Ovary (tissue), 3 donors: ENCODE measurements around the gene LRMDA.

Source experiments
- POLR2A ChIP-seq: fragments of 450-650 bp; IDR thresholded peaks from one replicate; pipeline ENCODE4 v1.6.1; 2017; ENCODE audit warnings: antibody characterized with exemption, mild to moderate bottlenecking, moderate library complexity
- TF ChIP-seq, protein P1 (sequence below), 3 donors: fragments of 450-650 bp in 2 of 3; fragments of 200-600 bp in 1 of 3; IDR thresholded peaks; one replicate each; pipeline versions ENCODE4 v1.5.1 to v1.8.0; 2016 to 2022; ENCODE audit warnings: antibody characterized with exemption in 3 of 3, mild to moderate bottlenecking in 1 of 3
- donor health status: DM: no; HTN: no; CAD: no.

DNA sequence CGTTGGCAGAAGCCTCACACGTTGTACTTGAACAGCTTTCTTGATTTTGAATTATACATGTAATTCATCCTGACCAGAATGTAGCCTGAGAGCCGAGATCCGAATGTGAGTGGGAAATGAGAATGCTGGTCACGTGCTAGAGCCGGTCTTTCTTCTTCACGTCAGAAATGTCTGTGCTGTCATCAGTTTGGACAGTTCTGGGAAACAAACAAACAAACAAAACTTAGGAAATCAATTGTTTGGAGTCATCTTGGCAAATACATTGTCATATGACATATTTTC, 729.8 kb downstream of the LRMDA start:
- TF ChIP-seq POLR2A: no peak
- TF ChIP-seq, protein P1, sequence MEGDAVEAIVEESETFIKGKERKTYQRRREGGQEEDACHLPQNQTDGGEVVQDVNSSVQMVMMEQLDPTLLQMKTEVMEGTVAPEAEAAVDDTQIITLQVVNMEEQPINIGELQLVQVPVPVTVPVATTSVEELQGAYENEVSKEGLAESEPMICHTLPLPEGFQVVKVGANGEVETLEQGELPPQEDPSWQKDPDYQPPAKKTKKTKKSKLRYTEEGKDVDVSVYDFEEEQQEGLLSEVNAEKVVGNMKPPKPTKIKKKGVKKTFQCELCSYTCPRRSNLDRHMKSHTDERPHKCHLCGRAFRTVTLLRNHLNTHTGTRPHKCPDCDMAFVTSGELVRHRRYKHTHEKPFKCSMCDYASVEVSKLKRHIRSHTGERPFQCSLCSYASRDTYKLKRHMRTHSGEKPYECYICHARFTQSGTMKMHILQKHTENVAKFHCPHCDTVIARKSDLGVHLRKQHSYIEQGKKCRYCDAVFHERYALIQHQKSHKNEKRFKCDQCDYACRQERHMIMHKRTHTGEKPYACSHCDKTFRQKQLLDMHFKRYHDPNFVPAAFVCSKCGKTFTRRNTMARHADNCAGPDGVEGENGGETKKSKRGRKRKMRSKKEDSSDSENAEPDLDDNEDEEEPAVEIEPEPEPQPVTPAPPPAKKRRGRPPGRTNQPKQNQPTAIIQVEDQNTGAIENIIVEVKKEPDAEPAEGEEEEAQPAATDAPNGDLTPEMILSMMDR (IDR thresholded peaks at IDR 0.05): no peak
